CD4-positive, alpha-beta T cell treated with Interleukin-12 subunit alpha and Interleukin-12 subunit beta, for 1 hour (primary cell): Measurements from ENCODE around the gene DNAH10.
A peak's percentile ranks its signal among the peaks of the same experiment; 100 is the strongest.
"Not testable (repeated sequence)": the region's sequence is repeated elsewhere in the genome, so short reads cannot be mapped to it uniquely, and the experiment has no call there.

ENCODE experiments used
- DNase-seq: peaks from one replicate; pipeline ENCODE4 v3.0.0-alpha.2; 2020

Gene DNAH10

GRCh38 chr12:123747309-123747708 lies 14.8 kb upstream of the DNAH10 start:
- no peak for DNase-seq

- DNase-seq, result no peak
Observed at GRCh38 chr12:123748161-123748560, 13.9 kb upstream of the DNAH10 start.

DNA sequence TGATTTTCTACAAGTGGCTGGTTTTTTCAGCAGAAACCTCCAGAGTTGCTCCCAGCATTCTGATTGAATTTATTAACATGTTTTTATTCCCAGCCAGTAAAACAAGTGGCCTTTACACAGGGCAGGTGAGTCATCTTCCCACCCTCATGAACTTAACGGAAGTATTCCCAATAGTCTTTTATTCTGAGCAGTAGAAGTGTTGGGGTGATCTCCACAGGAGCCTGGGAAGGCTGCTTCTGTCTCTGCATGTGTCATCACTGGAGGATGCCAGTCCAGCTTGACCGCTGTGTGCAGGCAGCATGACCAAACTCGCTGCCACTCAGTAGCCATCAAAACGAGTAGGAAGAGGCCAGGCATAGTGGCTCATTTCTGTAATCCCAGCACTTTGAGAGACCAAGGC lies 13.4 kb upstream of the DNAH10 start:
- no peak for DNase-seq

GRCh38 chr12:123749355-123749754 lies 12.7 kb upstream of the DNAH10 start:
- no peak for DNase-seq

DNA sequence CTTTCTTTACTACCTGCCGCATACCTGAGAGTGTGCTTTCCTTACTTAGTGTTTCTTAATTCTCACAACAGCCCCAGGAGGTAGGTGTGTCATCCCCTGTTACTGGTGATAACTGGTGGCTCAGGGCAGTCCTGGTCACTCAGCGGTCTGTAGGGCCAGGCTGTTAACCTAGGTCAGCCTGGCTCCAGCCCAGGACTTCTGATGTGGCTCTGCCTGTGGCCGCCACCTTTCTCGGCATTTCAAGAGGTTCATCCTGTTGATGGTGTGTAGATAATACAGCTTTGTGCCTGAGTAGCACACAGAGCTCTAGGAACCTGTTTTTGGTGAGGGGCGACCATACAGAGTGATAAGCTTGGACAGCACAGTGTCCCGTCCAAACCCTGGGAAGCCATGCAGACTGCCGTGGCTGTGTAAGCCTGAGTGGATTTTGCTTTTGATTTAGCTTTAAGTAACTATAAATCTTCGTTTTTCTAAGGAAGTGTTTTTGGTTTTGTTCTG lies 11.9 kb upstream of the DNAH10 start:
- no peak for DNase-seq

- no peak for DNase-seq
Observed at GRCh38 chr12:123752046-123752445, 10.1 kb upstream of the DNAH10 start.

DNA sequence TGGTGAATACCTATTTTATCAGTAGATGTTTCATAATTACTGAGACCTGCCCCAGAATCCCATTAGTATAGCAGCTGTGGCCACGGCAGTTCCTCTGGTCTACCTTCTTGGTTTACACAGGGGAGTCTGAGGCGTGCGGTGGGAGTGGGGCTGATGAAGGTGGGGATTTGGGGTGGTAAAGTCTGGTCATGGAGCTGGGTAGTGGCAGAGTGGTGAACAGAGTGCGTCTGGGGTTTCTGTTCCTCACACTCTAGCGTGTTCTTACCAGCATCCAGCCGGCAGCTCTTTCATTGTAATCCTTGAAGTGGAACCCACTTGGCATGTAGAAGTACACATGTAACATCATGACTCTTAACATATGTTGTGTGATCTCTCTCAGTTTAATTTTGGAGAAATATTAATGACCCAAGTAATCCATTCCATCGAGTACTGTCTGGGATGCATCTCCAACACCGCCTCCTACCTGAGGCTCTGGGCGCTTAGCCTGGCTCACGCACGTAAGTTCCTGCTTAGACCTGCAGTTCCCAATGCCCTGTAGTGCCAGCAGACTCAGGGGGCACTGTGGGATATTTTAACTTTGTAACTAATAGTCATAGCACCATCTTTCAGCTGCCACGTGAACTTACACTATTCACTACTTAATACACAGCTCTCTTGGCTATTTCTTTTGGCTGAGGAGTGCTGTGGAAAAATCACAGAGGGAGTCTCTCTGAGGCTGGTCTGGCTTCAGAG lies 7.9 kb upstream of the DNAH10 start:
- DNase-seq, result no peak

GRCh38 chr12:123757561-123757960 lies 4.5 kb upstream of the DNAH10 start:
- DNase-seq, result no peak

- DNase-seq, result no peak
Observed at GRCh38 chr12:123760267-123760938, 1.7 kb upstream of the DNAH10 start.

- no peak for DNase-seq
Observed at GRCh38 chr12:123762715-123763052, 583 bp downstream of the DNAH10 start.

DNA sequence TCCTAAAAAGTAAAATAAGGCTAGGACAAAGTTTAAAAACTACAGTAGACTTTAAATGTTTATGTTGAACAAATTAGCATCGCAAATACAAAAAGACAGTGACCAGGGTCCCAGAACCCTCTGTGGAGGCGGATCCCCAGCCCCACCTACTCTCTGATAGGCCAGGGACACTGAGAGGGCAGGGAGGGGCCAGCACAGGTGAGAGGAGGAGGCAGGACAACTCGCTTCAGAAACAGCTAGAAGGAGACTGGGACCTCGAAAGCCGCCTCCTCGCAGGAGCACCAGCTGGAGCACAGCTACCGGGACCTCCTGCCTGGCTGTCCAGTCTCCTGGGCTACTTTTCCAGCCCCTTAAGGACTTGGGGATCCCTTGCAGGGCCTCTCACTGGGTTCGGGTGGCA lies 992 bp downstream of the DNAH10 start:
- no peak for DNase-seq

DNA sequence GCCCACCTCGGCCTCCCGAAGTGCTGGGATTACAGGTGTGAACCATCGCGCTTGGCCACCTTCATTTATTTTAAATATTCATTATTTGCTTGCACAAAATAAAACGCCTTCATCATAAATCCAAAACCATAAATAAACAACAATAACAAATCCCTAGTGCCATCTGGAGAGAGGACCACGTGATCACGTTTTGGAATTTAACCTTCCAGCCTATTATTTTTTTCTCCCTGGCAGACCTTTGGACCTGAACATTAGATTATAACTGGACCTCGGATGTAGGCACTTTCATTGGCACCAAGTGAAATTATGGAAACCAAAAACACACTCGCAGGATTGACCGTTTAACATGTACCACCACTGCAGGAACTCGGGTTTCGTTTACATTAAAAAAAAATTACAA lies 2.0 kb downstream of the DNAH10 start:
- no peak for DNase-seq

- DNase-seq, result no peak
Observed at GRCh38 chr12:123765504-123766035, 3.5 kb downstream of the DNAH10 start.

DNA sequence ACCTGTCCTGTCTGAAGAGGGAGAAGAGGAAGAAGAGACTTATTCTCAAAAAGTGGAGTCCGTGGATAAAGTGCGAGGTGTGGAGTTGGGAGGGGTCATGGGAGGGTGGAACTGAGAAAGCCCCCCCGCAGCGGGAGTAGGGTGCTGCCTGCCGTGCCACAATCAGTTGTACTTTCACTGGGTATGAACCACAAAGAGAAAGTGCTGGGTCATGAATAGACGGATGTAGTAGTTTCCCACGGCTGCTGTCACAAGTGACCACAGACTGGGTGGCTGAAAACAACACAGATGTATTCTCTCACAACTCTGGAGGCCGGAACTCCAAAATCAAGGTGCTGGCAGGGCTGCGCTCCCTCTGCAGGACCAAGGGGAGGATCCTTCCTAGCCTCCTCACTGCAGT lies 5.5 kb downstream of the DNAH10 start:
- DNase-seq, result peak; percentile 20

DNA sequence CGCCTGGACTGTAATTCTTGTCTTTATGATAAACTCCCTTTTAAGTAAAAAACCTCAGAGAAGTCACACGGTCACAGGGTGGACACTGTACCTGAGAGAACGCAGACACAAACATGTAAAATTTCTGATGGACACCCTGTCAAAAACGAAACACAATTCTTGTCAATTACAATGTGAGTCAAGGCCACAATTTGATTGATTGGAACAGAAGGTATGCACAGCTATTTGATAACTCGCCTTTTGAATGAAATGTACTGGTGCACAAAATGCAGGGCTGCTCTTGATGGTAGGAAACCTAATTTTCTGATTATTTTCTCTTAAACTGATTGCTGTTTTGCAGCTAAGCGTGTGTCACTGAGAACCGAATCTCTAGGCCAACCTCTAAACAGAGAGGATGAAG lies 9.2 kb downstream of the DNAH10 start:
- no peak for DNase-seq

DNA sequence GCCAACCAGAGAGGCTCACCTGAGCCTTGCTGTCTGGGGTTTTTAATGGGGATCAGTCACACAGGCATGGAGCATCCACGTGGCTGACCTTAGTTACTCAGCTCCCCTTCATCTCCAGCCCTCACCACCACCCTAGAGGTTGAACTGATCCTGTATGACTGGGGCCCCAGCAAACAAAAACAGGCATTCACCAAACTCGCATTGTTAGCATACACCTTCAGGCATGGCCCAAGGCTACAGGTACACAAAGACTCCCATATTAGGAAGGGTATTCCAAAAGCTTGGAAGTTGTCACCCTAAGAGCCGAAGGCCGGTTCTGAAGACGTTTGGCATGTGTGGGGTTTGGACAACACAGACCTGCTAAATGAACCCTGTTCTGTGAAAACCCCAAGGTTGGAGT lies 10.0 kb downstream of the DNAH10 start:
- DNase-seq, result no peak

DNA sequence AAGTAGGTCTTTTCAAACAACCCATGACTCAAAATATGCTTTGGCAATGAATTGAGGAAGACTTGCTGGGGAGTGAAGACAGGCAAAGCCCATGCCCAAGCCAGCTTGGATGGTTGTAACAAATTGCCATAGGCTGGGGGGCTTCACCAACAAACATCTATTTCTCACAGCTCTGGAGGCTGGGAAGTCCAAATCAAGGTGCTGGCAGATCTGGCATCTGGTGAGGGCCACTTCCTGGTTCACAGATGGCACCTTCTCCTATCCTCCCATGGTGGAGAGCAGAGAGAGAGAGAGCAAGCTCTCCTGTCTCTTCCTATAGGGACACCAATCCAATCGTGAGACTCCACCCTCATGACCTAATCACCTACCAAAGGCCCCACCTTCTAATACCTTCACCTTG lies 11.3 kb downstream of the DNAH10 start:
- no peak for DNase-seq

GRCh38 chr12:123779551-123779950 lies 17.4 kb downstream of the DNAH10 start:
- no peak for DNase-seq

DNA sequence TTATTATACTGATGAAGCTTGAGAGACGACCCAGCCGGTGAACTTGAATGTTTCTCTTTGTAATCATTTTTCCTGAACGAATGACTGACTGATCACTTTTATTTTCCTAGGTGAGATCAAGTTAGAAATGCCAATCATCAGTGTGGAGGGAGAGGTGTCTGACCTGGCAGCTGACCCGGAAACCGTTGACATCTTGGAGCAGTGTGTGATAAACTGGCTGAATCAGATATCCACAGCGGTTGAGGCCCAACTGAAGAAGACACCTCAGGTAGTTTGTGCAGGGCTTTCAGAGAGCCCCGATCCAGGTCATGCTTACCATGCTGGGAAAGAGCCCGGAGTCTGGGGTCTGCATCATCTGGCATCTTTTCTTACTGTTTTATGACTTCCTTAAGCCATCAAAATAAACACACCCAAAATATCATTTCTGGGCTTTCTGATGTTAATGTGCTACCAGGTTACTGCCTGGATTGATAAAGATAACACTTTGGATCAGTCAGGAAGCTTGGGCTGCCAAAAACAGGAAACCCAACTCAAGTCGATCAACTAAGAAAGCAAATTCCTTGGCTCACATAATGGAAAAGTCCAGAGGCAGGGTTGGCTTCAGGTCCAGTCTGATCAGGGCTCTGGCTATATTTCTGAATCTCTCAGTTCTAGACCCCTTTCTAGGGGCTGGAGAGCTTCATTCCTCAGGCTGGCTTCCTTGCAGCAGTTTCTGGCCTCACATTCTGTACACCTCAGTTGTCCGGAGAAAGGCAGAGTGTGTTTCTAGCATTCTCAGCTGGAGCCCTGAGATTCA lies 21.1 kb downstream of the DNAH10 start:
- DNase-seq, result no peak

DNA sequence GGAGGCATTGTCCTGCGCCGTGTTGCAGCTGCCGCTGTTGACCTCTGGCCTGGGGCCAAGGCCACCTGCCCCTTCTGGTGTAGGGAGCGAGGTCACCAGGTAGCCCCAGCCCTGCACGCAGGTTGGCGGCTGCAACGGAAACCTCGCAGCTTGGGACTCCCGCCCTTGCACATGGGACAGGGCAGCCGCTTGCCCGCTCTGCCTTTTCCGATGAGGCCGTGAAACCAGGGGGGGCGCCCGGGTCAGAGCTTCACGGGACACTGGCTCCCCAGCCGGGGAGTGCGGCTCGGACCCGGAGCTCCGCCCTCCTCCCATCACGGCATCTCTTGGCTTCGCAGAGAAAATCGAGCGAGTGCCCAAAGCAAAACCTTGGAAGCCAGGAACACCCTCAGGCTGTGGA lies 25.4 kb downstream of the DNAH10 start:
- no peak for DNase-seq

DNA sequence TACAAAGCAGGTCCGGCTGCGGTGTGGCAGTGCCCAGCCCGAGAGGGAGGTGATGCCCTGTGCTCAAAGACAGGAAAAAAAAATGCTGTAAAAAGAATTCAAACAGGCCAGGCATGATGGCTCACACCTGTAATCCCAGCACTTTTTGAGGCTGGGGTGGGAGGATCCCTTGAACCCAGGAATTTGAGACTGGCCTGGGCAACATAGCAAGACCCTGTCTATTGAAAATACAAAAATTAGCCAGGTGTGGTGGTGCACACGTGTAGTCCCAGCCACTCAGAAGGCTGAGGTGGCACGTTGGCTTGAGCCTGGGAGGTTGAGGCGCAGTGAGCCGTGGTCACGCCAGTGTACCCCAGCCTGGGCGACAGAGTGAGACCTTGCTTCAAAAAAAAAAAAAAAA lies 26.4 kb downstream of the DNAH10 start:
- no peak for DNase-seq

- not testable (repeated sequence) for DNase-seq
Observed at GRCh38 chr12:123789422-123789821, 27.3 kb downstream of the DNAH10 start.

GRCh38 chr12:123790905-123791467 lies 28.9 kb downstream of the DNAH10 start:
- no peak for DNase-seq
